ENCODE results near the gene COL9A3. TPM values are rescaled to one million over a fixed set of nuclear protein-coding genes. Genes with fewer than 3 reads are reported as not detected.

The COL9A3 gene
- total RNA-seq, 4 donors from 2014 or later = 2.2 to 2.3 TPM; not detected in 2

GRCh38 chr20:62809530-62810428 is 7.1 kb upstream of the COL9A3 start:
- no peak for DNase-seq
- Histone ChIP-seq H3K27me3 (peaks cover 0 to 8% (median 0%) of the 10 kb centered on the region in 4 donors), H3K36me3 (peaks cover 41 to 80% (median 50%) of the 10 kb centered on the region in 3 donors), H3K4me3 (no peak overlapping the region), H3K9me3 (no peaks in the 10 kb centered on the region), H3K27ac (no peak overlapping the region), H3K4me1 (peaks cover 24 to 36% (median 31%) of the 10 kb centered on the region in 3 donors)
- 87 to 98% methylated on average over 5 to 9 of the region's 24 CpGs for WGBS, 2 donors
- intact Hi-C loops (cut with DNase I) = no loop called here
- TF ChIP-seq POLR2A (IDR thresholded peaks at IDR 0.05) (no peak), CTCF (IDR thresholded peaks at IDR 0.05) (no peak)

GRCh38 chr20:62811320-62811719 is 5.5 kb upstream of the COL9A3 start:
- Histone ChIP-seq H3K9me3 (no peaks in the 10 kb centered on the region), H3K36me3 (peaks cover 41 to 79% (median 50%) of the 10 kb centered on the region in 3 donors), H3K4me1 (peaks cover 29 to 41% (median 33%) of the 10 kb centered on the region in 3 donors), H3K4me3 (no peak overlapping the region), H3K27me3 (peaks cover 6 to 23% (median 11%) of the 10 kb centered on the region in 4 donors), H3K27ac (no peak overlapping the region)
- no peak for DNase-seq
- 91 to 92% methylated on average over 9 to 10 of the region's 21 CpGs for WGBS, 2 donors
- TF ChIP-seq POLR2A (IDR thresholded peaks at IDR 0.05) = no peak
- no peak for TF ChIP-seq CTCF (IDR thresholded peaks at IDR 0.05)
- intact Hi-C loops (cut with DNase I) = no loop called here

- Histone ChIP-seq H3K27me3 (peaks cover 10 to 27% (median 14%) of the 10 kb centered on the region in 4 donors), H3K27ac (no peak overlapping the region), H3K4me1 (peaks cover 28 to 41% (median 33%) of the 10 kb centered on the region in 3 donors), H3K4me3 (no peak overlapping the region), H3K9me3 (no peaks in the 10 kb centered on the region), H3K36me3 (peaks cover 41 to 75% (median 50%) of the 10 kb centered on the region in 3 donors)
- WGBS, 2 donors = 80 to 93% methylated on average over 3 of the region's 10 CpGs
- intact Hi-C loops (cut with DNase I) = no loop called here
- no peak for DNase-seq
- TF ChIP-seq POLR2A (IDR thresholded peaks at IDR 0.05) (no peak), CTCF (IDR thresholded peaks at IDR 0.05) (no peak)
Observed at GRCh38 chr20:62811720-62812119, 5.1 kb upstream of the COL9A3 start.

- peaks cover 10 to 34% (median 17%) of the 10 kb centered on the region in 4 donors for H3K27me3 ChIP-seq
- 65 to 75% methylated on average over 4 to 7 of the region's 43 CpGs for WGBS, 2 donors
- no peak for DNase-seq
Observed at GRCh38 chr20:62812181-62812906, 4.5 kb upstream of the COL9A3 start.

More at GRCh38 chr20:62812181-62812906, 4.5 kb upstream of the COL9A3 start:
- Histone ChIP-seq H3K4me1 (peaks cover 23 to 41% (median 33%) of the 10 kb centered on the region in 3 donors), H3K36me3 (peaks cover 41 to 68% (median 50%) of the 10 kb centered on the region in 3 donors), H3K4me3 (no peak overlapping the region), H3K27ac (no peak overlapping the region), H3K9me3 (no peaks in the 10 kb centered on the region)
- TF ChIP-seq CTCF (IDR thresholded peaks at IDR 0.05) = no peak
- intact Hi-C loops (cut with DNase I) = no loop called here
